Measurements from ENCODE around the gene MLF2.

- TF ChIP-seq POLR2A (IDR thresholded peaks at IDR 0.05; ENCODE audit: low read length) = no peak
- TF ChIP-seq GATA1 (IDR thresholded peaks at IDR 0.05; ENCODE audit: low read depth, low read length) = no peak
These were observed 597 bp downstream of the MLF2 start for GRCh38 chr12:6752167-6752920.

All from erythroblast (primary cell).